Activated CD4-positive, alpha-beta T cell treated with anti-CD3 and anti-CD28 coated beads for 4 hours (primary cell): Measurements from ENCODE around the gene ABCB4.

Experiments
- DNase-seq, 2 donors: peaks; one replicate each; pipeline ENCODE4 v3.0.0-alpha.2; 2020

ABCB4 gene

GRCh38 chr7:87475359-87476178, at the start of gene ABCB4:
Gene ABCB4, minus strand, starts transcription at chr7:87475680. Its CDS starts 215 bp downstream, at chr7:87475465.
- DNase-seq = no peak

- DNase-seq = no peak
Observed at GRCh38 chr7:87518735-87519134, 43.3 kb upstream of the ABCB4 start.

DNA sequence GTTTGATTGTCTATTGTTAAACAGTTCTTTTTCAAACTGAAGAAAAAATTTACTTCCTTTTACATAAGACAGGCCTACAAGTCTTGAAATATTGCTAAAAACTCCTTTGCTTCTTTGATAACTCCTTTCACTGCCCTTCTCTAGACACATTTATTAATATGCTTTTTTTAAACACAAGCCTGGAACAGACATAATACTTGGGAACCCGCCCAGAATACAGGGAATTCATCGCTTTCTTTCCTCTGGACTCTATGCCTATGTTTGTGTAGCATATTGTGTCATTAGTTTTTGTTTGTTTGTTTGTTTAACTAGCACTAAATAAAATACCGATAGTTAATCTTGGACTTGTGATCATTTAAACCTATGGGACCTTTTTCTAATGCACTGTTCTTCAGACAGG, 42.4 kb upstream of the ABCB4 start:
- DNase-seq = no peak

DNA sequence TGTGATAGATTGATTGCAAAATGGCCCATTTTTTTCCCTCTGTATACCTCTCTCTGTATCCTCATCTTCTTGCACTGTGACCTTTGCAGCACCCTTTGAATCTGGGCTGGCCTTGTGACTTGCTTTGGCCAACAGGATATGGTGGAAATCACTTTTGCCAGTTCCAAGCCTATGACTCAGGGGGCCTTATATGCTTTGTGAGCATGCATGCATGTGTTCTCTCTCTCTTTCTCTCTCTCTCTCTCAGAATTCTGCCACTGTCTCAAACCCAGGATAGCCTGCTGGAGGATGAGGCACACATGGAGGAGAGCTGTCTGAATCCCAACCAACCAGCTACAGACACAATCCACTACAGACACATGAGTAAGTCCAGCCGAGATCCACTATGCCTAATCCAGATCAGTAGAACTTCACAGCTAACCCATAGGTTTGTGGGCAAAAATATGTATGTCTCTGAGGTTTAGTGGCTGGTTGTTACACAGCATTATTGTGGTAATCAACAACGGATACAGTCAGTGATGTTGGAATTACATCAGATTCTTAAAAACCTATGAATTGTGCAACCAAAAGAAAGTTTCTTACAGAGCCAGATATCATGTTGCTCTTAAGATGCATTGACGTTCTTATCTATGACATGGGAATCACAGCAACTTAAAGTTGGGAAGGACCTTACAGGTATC, 41.8 kb upstream of the ABCB4 start:
- DNase-seq = no peak

- DNase-seq = no peak
Observed at GRCh38 chr7:87513735-87514335, 38.4 kb upstream of the ABCB4 start.

DNA sequence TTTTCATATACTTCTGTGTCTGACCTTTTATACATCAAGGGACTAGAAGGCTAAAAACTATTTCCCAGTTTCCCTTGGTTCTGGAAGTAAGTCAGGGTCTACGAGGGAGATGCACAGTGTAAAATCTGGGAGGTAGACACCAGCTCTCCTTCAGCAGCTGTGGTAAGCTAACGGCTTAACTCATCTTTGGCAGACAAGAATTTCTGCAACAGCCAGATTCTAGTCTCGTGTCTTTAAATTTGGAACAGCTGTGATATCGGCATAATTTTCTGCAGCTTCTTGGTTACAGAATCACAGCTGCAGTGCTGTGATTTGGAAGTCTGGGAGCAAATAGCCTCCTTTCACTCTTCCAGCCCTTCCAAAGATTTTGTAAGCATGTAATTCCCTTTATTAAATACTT, 37.4 kb upstream of the ABCB4 start:
- no peak for DNase-seq

GRCh38 chr7:87511510-87511909, 36.0 kb upstream of the ABCB4 start:
- DNase-seq = no peak

- no peak for DNase-seq
Observed at GRCh38 chr7:87510411-87510875, 35.0 kb upstream of the ABCB4 start.

GRCh38 chr7:87507446-87507845, 32.0 kb upstream of the ABCB4 start:
- DNase-seq = no peak

GRCh38 chr7:87506246-87507180, 31.0 kb upstream of the ABCB4 start:
- no peak for DNase-seq

DNA sequence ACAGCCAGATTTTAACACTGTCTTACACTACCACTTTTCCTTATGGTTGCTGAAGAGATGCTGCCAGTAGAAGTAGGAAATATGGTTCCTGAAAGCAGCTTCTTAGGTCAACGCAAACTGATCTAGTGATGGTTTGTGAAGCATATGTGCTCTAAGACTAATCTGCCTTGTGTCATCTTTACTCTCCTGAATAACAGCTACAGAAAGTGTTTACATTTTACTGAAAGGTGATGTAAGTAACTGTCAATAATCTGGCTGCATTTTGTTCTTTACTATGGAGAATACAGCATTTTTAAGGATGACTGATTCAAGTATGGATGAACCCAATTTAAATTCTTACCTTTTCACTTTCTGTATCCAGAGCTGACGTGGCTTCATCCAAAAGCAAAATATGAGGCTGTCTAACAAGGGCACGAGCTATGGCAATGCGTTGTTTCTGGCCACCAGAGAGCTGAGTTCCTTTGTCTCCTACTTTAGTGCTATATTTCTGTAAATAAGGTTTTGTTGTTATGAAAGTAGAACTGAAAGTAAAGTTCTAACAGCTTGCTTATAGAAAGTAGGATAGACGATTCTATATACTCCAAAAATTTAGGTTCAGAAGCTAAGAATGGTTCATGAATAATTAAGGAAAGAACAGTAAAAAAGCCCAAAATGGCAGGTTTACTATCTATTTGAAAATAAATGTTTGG, 30.2 kb upstream of the ABCB4 start:
- DNase-seq = no peak

GRCh38 chr7:87505122-87505521, 29.6 kb upstream of the ABCB4 start:
- DNase-seq = no peak

DNA sequence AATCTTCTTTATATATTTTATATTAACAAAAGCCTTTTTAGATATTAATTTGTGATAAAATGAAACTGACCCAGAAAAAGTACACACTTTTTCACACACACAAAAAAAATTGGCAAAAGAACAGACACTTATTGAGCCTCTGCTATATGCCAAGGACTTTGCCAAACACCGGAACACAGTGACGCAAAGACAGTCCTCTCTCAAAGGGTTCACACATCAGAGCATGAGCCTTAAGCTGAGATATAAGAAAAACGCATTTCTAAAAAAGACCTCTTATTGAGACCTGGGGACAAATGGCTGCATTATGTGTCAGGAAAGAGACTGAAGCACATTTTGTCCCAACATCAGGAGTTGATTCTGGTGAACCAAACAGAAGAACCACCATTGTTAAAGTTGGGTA, 24.0 kb upstream of the ABCB4 start:
- DNase-seq = no peak

DNA sequence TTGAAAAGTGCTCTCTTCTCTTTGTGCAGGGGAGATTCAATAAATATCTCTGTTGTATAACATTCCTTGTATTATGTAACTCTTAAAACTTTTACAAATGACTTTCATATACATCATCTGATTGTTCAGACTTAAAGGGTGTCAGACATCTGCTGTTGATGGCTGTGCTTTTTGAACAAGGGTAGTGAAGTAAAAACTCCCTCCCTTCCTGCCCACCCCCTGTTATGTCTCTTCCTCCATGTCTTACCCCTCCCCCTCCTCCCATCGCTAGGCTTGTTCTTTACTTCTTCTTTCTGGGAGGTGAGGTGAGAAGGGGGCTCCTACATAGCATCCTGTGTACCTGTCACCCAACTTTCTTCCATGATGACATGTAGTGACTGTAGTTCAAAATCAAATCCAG, 23.4 kb upstream of the ABCB4 start:
- no peak for DNase-seq

DNA sequence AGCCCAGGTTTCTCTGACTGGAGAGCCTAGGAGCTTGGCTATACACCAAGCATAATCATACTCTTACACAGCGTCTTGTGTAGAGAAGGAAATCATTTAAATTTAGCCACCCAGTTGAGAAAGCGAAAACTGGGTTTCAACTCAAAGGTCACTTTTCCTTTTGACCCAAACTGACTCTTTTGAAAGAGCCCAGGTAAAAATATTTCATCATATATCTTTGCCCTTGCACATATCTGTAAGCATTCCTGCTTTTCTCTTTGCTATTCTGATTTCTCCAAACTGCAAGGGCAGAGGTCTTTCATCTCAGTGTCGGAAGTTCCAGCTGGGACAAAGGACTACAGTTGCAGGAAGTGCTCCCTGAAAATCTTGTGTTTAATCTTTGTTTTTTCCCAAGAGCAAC, 22.0 kb upstream of the ABCB4 start:
- no peak for DNase-seq

GRCh38 chr7:87495366-87495765, 19.9 kb upstream of the ABCB4 start:
- DNase-seq = no peak

DNA sequence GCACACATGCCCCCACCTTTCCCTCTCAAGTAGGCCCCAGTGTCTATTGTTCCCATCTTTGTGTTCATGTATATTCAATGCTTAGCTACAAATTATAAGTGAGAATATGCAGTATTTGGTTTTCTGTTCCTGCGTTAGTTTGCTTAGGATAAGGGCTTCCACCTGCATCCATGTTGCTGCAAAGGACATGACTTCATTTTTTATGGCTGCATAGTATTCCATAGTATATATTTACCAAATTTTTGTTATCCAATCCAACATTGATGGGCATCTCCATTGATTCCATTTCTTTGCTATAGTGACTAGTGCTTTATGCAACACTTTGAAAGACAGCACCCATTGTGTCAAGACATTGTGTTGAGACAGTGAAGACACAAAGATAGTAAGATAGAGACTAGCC, 19.0 kb upstream of the ABCB4 start:
- DNase-seq = no peak

DNA sequence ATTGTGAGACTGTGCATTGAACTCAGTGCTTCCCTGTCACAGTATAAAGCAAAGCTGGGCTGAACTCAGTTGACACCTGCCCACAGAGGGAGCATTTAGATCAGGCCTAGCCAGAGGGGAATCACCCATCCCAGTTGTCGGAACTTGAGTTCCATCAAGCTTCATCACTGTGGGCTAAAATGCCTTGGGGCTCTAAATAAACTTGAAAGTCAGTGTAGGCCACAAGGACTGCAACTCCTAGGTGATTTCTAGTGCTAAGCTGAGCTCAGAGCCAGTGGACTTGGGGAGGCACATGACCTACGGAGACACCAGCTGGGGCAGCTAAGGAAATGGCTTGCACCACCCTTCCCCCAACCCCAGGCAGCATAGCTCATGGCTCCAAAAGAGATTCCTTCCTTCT, 7.7 kb upstream of the ABCB4 start:
- DNase-seq = no peak

GRCh38 chr7:87482115-87482514, 6.6 kb upstream of the ABCB4 start:
- DNase-seq = no peak

DNA sequence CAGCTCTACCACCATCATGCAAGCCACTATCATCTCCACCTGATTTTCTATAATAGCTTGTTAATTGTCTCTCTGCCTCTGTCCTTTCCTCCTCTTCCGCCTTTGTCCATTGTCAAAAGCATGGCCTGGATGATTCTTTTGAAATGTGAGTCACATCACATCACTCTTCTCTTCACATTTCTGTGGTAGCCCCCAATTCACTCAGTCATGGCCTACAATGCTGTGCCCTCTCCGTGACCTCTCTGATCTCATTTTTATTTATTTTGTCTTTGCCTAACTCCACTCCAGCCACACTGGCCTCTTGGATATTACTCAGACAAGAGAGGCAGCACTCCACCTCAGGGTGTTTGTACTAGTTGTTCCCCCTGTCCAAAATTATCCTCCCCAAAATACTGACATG, 4.9 kb upstream of the ABCB4 start:
- DNase-seq = no peak

GRCh38 chr7:87479951-87480350, 4.5 kb upstream of the ABCB4 start:
- no peak for DNase-seq

- no peak for DNase-seq
Observed at GRCh38 chr7:87476179-87476557, 688 bp upstream of the ABCB4 start.
